ENCODE data around the gene ZFP92.

GRCh38 chrX:153433161-153433680 is 21.9 kb downstream of the ZFP92 start:
- TF ChIP-seq CTCF (IDR thresholded peaks at IDR 0.05; ENCODE audit: extremely low read depth in 1 of 2, insufficient read depth in 1 of 2, low read depth in 1 of 2, low read length in 2 of 2) = no peak
- TF ChIP-seq POLR2AphosphoS5 (IDR thresholded peaks at IDR 0.05; ENCODE audit: insufficient read depth, low read depth, low read length) = no peak
- TF ChIP-seq POLR2A (IDR thresholded peaks at IDR 0.05; ENCODE audit: low read depth, low read length) = no peak
- no peak for TF ChIP-seq EZH2 (IDR thresholded peaks at IDR 0.05; ENCODE audit: borderline replicate concordance, low read depth, low read length, severe bottlenecking)
- TF ChIP-seq MAX (IDR thresholded peaks at IDR 0.05; ENCODE audit: insufficient read depth, insufficient read length) = no peak
- no peak for TF ChIP-seq MYC (IDR thresholded peaks at IDR 0.05; ENCODE audit: low read depth, low read length)

Data from endothelial cell of umbilical vein (primary cell).